GM18909 (cell line): ENCODE measurements around the gene SKI.
"Not testable (repeated sequence)": the region's sequence is repeated elsewhere in the genome, so short reads cannot be mapped to it uniquely, and the experiment has no call there.

Experiments used
- ATAC-seq: cut with Tn5 transposase; IDR thresholded peaks from one replicate; pipeline ENCODE4 v1.9.1; 2021; ENCODE audit warnings: mild to moderate bottlenecking; ENCODE audit not compliant: unreplicated experiment, poor library complexity

Gene SKI

GRCh38 chr1:2314803-2315673, 86.9 kb downstream of the SKI start:
- ATAC-seq: no peak

- no peak for ATAC-seq
Measured at GRCh38 chr1:2315674-2316450, 87.7 kb downstream of the SKI start.

- no peak for ATAC-seq
Measured at GRCh38 chr1:2316451-2316961, 88.4 kb downstream of the SKI start.

- no peak for ATAC-seq
Measured at GRCh38 chr1:2317230-2318065, 89.3 kb downstream of the SKI start.

GRCh38 chr1:2318314-2319278, 90.5 kb downstream of the SKI start:
- ATAC-seq: no peak

GRCh38 chr1:2319291-2319690, 91.2 kb downstream of the SKI start:
- no peak for ATAC-seq

- no peak for ATAC-seq
Measured at GRCh38 chr1:2320006-2320405, 91.9 kb downstream of the SKI start.

- no peak for ATAC-seq
Measured at GRCh38 chr1:2320760-2321667, 92.9 kb downstream of the SKI start.

GRCh38 chr1:2322065-2322571, 94.0 kb downstream of the SKI start:
- ATAC-seq: no peak

- no peak for ATAC-seq
Measured at GRCh38 chr1:2322581-2323211, 94.6 kb downstream of the SKI start.

GRCh38 chr1:2323451-2323974, 95.4 kb downstream of the SKI start:
- no peak for ATAC-seq

- no peak for ATAC-seq
Measured at GRCh38 chr1:2324553-2325366, 96.6 kb downstream of the SKI start.

- ATAC-seq: no peak
Measured at GRCh38 chr1:2326524-2326923, 98.4 kb downstream of the SKI start.

GRCh38 chr1:2327162-2327561, 99.0 kb downstream of the SKI start:
- ATAC-seq: not testable (repeated sequence)

- ATAC-seq: no peak
Measured at GRCh38 chr1:2327841-2328240, 99.7 kb downstream of the SKI start.

- no peak for ATAC-seq
Measured at GRCh38 chr1:2328676-2329455, 100.7 kb downstream of the SKI start.
